ENCODE measurements around the gene SH3D19.
"Not testable (repeated sequence)": the region's sequence is repeated elsewhere in the genome, so short reads cannot be mapped to it uniquely, and the experiment has no call there.

The SH3D19 gene

DNA sequence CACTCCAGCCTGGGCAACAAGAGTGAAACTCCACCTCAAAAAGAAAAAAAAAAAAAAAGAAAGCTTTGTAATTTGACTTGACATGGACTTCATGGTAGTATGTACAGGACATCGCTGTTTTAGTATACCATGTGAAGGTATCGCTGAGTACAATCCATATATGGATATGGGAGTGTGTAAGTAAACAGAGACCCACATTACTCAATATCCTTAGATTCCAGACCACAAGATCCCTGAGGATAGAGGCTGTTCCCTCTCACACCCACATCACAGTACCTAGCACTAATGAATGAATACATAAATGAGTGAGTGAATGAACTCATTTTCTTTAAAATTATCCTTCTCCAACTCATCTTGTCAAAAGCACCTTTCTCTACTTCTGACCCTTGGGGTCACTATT is 234.4 kb downstream of the SH3D19 start:
- Histone ChIP-seq H2AK5ac (ENCODE audit: low read length) (no peak overlapping the region), H3K27ac (ENCODE audit: low read depth, low read length) (no peak overlapping the region), H3K4me1 (ENCODE audit: control insufficient read depth in 1 of 2, insufficient read depth in 2 of 2, low read length in 2 of 2) (no peaks in the 10 kb centered on the region), H3K14ac (ENCODE audit: low read length) (no peak overlapping the region), H3K4ac (ENCODE audit: low read depth, low read length) (no peak overlapping the region), H2BK120ac (ENCODE audit: insufficient read depth, low read length, poor library complexity) (no peak overlapping the region), H3K79me1 (ENCODE audit: low read length) (no peaks in the 10 kb centered on the region), H3K36me3 (ENCODE audit: control insufficient read depth in 1 of 2, insufficient read depth in 2 of 2, low read length in 2 of 2) (no peaks in the 10 kb centered on the region), H2BK5ac (ENCODE audit: low read depth, low read length, poor library complexity) (no peak overlapping the region), H4K12ac (ENCODE audit: low read depth, low read length) (no peak overlapping the region), H2AFZ (ENCODE audit: insufficient read depth, low read length, poor library complexity) (no peak overlapping the region), H3K27me3 (ENCODE audit: insufficient read depth, low read length) (no peaks in the 10 kb centered on the region), H3K9me3 (ENCODE audit: insufficient read depth, low read depth, low read length) (no peaks in the 10 kb centered on the region), H3K4me3 (ENCODE audit: low read depth, low read length) (no peak overlapping the region), H3K18ac (ENCODE audit: low read length) (no peak overlapping the region), H3K9ac (ENCODE audit: low read length) (no peak overlapping the region), H4K91ac (ENCODE audit: low read depth, low read length) (no peak overlapping the region), H3K79me2 (ENCODE audit: control insufficient read depth, insufficient read depth, low read length, poor library complexity) (no peaks in the 10 kb centered on the region), H3K23ac (ENCODE audit: low read length) (no peak overlapping the region), H2BK12ac (ENCODE audit: low read length) (no peak overlapping the region), H3K4me2 (ENCODE audit: low read length) (no peak overlapping the region), H4K8ac (ENCODE audit: low read depth, low read length) (no peak overlapping the region)
- no CpG with 5 or more reads among the region's 2 CpGs for WGBS (ENCODE audit: extremely low coverage, insufficient coverage, insufficient read length)
- no peak for DNase-seq

- no peak overlapping the region for H3K27ac ChIP-seq (ENCODE audit: low read depth, low read length)
- H3K9me3 ChIP-seq (ENCODE audit: insufficient read depth, low read depth, low read length), result no peaks in the 10 kb centered on the region
- no peaks in the 10 kb centered on the region for H3K79me1 ChIP-seq (ENCODE audit: low read length)
- H4K91ac ChIP-seq (ENCODE audit: low read depth, low read length), result no peak overlapping the region
- H3K4me1 ChIP-seq (ENCODE audit: control insufficient read depth in 1 of 2, insufficient read depth in 2 of 2, low read length in 2 of 2), result no peaks in the 10 kb centered on the region
- H2BK120ac ChIP-seq (ENCODE audit: insufficient read depth, low read length, poor library complexity), result no peak overlapping the region
- H3K4me3 ChIP-seq (ENCODE audit: low read depth, low read length), result no peak overlapping the region
- H3K36me3 ChIP-seq (ENCODE audit: control insufficient read depth in 1 of 2, insufficient read depth in 2 of 2, low read length in 2 of 2), result no peaks in the 10 kb centered on the region
- H2BK12ac ChIP-seq (ENCODE audit: low read length), result no peak overlapping the region
- whole genome bisulfite sequencing (ENCODE audit: extremely low coverage, insufficient coverage, insufficient read length), result no CpG with 5 or more reads among the region's 8 CpGs
- no peak overlapping the region for H3K18ac ChIP-seq (ENCODE audit: low read length)
- no peak overlapping the region for H3K4ac ChIP-seq (ENCODE audit: low read depth, low read length)
- no peak overlapping the region for H3K9ac ChIP-seq (ENCODE audit: low read length)
- no peak overlapping the region for H2AK5ac ChIP-seq (ENCODE audit: low read length)
- DNase-seq, result no peak
- H3K4me2 ChIP-seq (ENCODE audit: low read length), result no peak overlapping the region
- no peak overlapping the region for H2AFZ ChIP-seq (ENCODE audit: insufficient read depth, low read length, poor library complexity)
- no peak overlapping the region for H3K14ac ChIP-seq (ENCODE audit: low read length)
- no peaks in the 10 kb centered on the region for H3K27me3 ChIP-seq (ENCODE audit: insufficient read depth, low read length)
- no peak overlapping the region for H3K23ac ChIP-seq (ENCODE audit: low read length)
- no peaks in the 10 kb centered on the region for H3K79me2 ChIP-seq (ENCODE audit: control insufficient read depth, insufficient read depth, low read length, poor library complexity)
- H4K8ac ChIP-seq (ENCODE audit: low read depth, low read length), result no peak overlapping the region
- no peak overlapping the region for H4K12ac ChIP-seq (ENCODE audit: low read depth, low read length)
- H2BK5ac ChIP-seq (ENCODE audit: low read depth, low read length, poor library complexity), result no peak overlapping the region
These were observed 237.9 kb downstream of the SH3D19 start for GRCh38 chr4:151087467-151087866.

DNA sequence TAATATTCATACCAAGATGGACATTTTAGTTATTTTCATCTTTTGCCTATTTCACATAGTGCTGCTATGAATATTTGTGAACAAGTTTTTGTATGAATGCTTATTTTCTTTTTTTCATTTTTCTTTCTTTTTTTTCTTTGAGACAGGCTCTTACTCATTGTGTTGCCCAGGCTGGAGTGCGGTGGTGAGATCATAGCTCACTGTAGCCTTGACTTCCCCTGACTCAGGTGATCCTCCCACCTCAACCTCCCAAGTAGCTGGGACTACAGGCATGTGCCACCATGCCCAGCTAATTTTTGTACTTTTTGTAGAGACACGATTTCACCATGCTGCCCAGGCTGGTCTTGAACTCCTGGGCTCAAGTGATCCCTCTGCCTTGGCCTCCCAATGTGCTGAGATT is 247.4 kb downstream of the SH3D19 start:
- not testable (repeated sequence) for H2AFZ ChIP-seq (ENCODE audit: insufficient read depth, low read length, poor library complexity); H2BK12ac ChIP-seq (ENCODE audit: low read length); H4K12ac ChIP-seq (ENCODE audit: low read depth, low read length); H3K9me3 ChIP-seq (ENCODE audit: insufficient read depth, low read depth, low read length); H3K4me3 ChIP-seq (ENCODE audit: low read depth, low read length); H2BK120ac ChIP-seq (ENCODE audit: insufficient read depth, low read length, poor library complexity); H3K27me3 ChIP-seq (ENCODE audit: insufficient read depth, low read length); DNase-seq; H4K8ac ChIP-seq (ENCODE audit: low read depth, low read length); H3K4me2 ChIP-seq (ENCODE audit: low read length); H2AK5ac ChIP-seq (ENCODE audit: low read length); H3K4ac ChIP-seq (ENCODE audit: low read depth, low read length); H3K4me1 ChIP-seq (ENCODE audit: control insufficient read depth in 1 of 2, insufficient read depth in 2 of 2, low read length in 2 of 2); H2BK5ac ChIP-seq (ENCODE audit: low read depth, low read length, poor library complexity); H3K79me2 ChIP-seq (ENCODE audit: control insufficient read depth, insufficient read depth, low read length, poor library complexity); H3K27ac ChIP-seq (ENCODE audit: low read depth, low read length); H3K79me1 ChIP-seq (ENCODE audit: low read length); H3K9ac ChIP-seq (ENCODE audit: low read length); H3K36me3 ChIP-seq (ENCODE audit: control insufficient read depth in 1 of 2, insufficient read depth in 2 of 2, low read length in 2 of 2); H3K23ac ChIP-seq (ENCODE audit: low read length); H3K14ac ChIP-seq (ENCODE audit: low read length); H4K91ac ChIP-seq (ENCODE audit: low read depth, low read length); H3K18ac ChIP-seq (ENCODE audit: low read length)
- no CpG with 5 or more reads among the region's 2 CpGs for WGBS (ENCODE audit: extremely low coverage, insufficient coverage, insufficient read length)

DNA sequence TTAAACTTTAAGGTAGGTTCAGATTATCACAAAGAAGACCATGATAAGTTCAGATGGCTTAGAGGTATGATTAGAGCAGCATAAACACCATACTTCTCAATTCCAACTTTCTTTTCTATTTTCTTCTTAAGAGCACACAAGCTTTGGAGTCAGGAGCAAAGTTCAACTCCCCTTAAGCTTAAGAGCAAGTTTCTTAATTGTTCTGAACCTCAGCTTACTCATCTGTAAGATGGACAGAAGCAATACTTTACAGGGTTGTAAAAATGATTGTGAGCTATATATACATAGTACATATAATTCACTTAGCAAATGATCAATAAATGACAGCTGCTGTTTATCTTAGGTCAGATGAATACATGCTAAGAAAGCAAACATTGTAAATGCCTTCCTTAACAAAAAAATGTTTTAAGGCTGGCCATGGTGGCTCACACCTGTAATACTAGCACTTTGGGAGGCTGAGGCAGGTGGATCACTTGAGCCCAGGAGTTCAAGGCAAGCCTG is 250.9 kb downstream of the SH3D19 start:
- no peak for DNase-seq
- Histone ChIP-seq H2AFZ (ENCODE audit: insufficient read depth, low read length, poor library complexity) (no peak overlapping the region), H4K91ac (ENCODE audit: low read depth, low read length) (no peak overlapping the region), H3K27me3 (ENCODE audit: insufficient read depth, low read length) (no peaks in the 10 kb centered on the region), H3K4me1 (ENCODE audit: control insufficient read depth in 1 of 2, insufficient read depth in 2 of 2, low read length in 2 of 2) (no peaks in the 10 kb centered on the region), H3K79me2 (ENCODE audit: control insufficient read depth, insufficient read depth, low read length, poor library complexity) (no peaks in the 10 kb centered on the region), H2BK12ac (ENCODE audit: low read length) (no peak overlapping the region), H2AK5ac (ENCODE audit: low read length) (no peak overlapping the region), H3K9me3 (ENCODE audit: insufficient read depth, low read depth, low read length) (no peaks in the 10 kb centered on the region), H3K4me3 (ENCODE audit: low read depth, low read length) (no peak overlapping the region), H3K4ac (ENCODE audit: low read depth, low read length) (no peak overlapping the region), H2BK120ac (ENCODE audit: insufficient read depth, low read length, poor library complexity) (no peak overlapping the region), H3K4me2 (ENCODE audit: low read length) (no peak overlapping the region), H3K14ac (ENCODE audit: low read length) (no peak overlapping the region), H3K18ac (ENCODE audit: low read length) (no peak overlapping the region), H3K36me3 (ENCODE audit: control insufficient read depth in 1 of 2, insufficient read depth in 2 of 2, low read length in 2 of 2) (no peaks in the 10 kb centered on the region), H3K9ac (ENCODE audit: low read length) (no peak overlapping the region), H3K27ac (ENCODE audit: low read depth, low read length) (no peak overlapping the region), H3K79me1 (ENCODE audit: low read length) (no peaks in the 10 kb centered on the region), H4K12ac (ENCODE audit: low read depth, low read length) (no peak overlapping the region), H2BK5ac (ENCODE audit: low read depth, low read length, poor library complexity) (no peak overlapping the region), H4K8ac (ENCODE audit: low read depth, low read length) (no peak overlapping the region), H3K23ac (ENCODE audit: low read length) (no peak overlapping the region)

Measured in trophoblast cell (in vitro differentiated cells and primary cell).